DMS153 (cell line): ENCODE measurements around the gene IFT81.

Experiments used
- DNase-seq: peaks from one replicate; lab custom pipeline; 2025; lab: John Stamatoyannopoulos, UW

The IFT81 gene

DNA sequence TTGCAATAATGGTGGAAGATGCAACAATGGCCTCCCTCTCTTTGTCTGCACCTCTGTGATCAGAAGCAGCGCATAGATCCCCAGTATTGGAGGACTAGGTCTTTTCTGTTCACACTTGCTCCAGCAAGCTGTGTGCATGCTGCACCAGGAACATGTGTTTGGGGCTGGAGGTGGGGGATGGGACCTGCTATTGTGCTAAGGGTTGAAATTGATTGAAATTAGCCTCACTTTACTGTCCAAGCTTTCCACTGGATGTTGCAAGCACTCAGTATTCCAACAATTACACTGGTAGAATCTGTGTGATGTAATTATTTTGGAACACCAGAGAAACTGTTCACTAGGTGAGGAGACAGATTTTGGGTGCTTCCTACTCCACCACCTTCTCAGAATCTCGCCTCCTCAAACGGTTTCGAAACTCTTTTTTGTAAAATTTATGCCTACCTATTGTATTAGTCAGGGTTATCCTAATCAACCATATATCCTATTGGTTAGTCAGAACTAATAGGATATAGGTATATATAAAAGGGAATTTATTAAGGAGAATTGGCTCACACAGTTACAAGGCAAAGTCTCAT lies 35.6 kb downstream of the IFT81 start:
- DNase-seq, result no peak

DNA sequence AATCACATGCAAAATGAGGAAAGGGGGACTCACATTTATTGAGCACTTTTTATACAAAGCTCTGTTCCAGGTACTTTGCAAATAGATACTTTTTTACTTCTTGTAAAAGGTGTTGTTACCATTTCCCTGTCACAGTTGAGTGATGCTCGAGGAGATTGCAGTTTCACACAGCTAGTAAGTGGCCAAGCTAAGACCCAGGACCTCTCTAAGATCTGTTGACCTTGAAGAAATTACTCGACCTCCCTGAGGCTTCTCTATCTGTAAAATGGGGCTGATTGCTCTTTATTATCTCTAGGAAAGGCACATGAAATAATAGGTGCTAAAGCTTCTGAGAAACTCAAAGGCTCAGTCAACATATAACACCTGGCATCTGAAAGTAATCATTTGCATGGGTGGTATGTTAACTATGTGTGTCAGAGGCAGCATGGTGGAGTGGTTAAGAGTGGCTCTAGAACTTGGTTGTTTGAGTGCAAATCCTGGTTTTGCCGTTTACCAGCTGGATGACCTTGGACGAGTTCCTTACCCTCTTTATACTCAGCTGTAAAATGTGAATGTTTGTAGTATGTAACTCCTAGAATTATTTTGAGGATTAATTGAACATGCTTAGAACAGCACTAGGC lies 41.5 kb downstream of the IFT81 start:
- no peak for DNase-seq

DNA sequence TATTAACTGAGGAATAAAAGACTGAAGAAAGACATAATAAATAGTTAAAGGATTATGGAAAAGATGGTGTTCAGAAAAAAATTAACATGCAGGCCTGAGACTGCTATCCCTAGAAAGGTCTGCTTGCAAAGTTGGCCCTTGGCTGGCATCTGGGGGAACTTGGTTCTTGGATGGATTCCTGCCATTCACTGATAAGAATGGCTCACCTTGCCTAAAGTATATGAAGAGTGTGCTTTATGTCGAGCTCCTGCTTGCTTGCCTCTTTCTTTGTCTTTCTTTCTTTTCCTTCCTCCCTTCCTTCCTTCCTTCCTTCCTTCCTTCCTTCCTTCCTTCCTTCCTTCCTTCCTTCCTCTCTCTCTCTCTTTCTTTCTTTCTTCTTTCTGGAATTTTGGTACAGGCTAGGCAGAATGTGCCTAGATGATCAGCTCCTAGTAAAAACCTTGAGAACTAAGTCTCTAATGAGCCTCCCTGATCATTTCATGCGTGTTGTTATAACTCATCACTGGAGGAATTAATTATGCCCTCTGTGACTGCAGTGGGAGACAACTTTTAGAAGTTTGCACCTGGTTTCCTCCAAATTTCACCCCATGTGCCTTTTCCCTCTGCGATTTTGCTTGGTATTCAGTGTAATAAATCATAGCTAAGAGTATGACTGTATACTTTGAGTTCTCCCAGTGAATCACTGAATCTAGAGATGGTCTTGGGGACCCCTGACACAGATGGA lies 44.7 kb downstream of the IFT81 start:
- DNase-seq, result no peak

DNA sequence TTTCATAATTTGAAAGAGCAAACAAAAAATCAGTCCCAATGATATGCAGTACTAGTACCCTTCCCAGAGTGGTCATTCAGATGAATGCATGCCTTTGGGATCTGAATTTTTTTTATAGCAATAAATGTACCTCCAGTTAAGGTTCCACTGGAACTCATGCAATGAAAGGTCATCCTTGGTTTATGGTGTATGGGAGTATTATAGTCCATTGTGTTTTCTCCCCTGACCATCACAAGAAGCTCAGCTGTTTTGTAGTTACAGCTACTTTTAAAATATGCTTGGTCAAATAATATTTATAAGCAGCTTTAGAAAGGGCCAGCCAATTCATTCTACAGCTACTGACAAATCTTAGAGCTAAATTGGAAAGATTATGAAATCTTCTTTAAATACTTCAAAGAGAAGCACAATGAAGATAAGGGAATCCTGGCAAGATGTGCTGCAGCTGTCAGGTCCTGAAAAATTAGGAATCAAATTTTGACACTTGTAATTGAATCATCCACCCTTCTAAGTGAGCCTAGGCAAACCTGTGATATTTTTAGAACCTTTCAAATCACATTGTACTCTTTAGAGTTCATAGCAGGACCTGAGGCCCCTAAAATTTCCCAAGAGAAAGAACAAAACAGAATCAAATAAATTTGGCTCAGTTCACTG lies 46.5 kb downstream of the IFT81 start:
- DNase-seq, result no peak

DNA sequence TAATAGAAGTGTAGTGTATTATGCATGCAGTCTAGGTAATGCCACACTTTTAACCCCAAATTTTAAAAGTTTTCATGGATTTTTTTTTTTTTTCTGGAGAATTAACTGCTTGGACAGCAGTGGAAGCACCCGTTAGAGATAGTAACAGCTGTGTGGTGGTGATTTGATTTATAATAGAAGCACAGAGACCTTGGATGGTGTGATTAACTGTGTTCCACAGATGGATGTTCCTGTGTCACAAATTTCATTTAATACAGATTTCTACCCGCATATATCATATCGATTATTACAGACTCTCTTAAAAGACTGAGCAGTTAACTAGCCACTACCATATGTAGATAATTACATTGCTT lies 47.0 kb downstream of the IFT81 start:
- DNase-seq, result no peak

DNA sequence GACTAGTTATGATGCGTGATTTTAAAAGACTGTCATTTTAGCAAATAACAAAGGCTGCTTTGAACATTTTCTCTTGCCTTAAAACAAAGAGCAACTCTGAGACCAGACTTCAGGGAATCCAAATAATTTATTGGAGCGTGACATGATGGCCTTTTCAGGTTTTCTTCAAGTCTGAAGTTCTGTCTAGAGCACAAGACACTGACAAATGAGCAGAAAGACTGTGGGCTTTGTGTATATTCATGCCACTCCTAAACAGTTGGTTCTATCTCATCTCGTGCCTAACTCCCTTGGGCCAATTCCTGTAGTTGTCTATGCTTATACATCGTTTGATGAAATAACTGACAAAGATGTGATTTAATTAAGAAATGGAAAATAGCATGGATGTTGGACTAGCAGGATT lies 47.5 kb downstream of the IFT81 start:
- no peak for DNase-seq

DNA sequence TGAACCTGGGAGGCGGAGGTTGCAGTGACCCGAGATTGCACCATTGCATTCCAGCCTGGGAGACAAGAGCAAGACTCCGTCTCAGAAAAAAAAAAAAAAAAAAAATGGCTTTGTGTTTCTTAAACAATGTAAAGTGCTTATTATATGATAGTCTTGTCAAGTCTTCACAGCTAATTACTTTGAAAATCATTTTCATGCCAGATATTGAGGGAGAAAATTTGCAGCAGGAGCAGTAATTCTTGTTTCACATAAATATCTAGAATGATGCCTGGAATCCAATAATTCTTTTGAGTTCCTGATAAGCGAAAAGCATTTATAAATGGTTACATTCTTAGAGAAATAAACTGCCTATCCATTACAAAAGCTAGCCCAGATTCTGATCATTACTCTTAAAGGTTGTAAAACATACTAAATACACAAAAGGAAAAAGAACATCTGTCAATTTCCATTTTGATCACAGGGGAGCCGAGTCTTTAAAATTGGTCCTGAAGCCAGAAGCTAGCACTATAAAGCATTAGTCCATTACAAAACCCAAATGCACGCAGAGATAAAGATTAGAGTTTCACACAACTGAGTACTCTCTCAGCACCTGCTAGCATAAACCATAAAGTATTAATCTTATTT lies 50.3 kb downstream of the IFT81 start:
- DNase-seq, result no peak

DNA sequence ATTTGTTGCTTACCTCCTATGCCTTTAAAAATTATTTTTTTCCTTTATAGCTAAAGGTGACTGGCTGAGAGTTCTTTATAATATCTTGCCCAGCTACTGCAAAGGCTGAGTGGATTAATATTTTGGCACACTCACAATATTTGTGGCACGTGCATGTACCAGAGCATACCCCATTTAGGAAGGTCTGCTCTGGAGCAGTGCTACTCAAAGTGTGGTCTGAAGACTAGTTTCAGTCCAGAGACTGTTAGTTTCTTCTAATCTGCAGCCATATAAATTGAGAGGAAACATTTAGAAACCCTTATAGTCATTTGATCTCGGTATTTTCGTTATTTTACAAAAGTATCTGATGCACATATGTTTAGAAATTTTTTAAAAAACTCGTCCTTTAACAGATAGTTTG lies 51.0 kb downstream of the IFT81 start:
- DNase-seq, result no peak

DNA sequence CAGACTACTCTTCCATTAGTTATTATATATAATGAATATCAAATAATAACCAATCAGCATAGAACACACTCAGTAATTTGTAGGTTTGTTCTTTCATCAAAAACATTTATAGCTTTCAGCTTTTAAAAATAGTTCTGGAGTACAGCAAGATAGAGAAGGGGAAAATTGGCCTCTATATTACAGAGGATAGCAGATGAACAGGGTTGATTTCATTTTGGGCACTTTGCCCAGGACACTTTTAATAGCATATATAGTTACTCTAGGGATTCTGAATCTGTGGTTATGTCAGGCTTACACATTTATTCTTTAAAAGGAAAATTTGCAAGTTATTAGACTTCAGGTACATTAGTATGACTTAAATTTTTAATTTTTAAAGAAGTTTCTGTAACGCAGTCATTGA lies 52.6 kb downstream of the IFT81 start:
- no peak for DNase-seq

DNA sequence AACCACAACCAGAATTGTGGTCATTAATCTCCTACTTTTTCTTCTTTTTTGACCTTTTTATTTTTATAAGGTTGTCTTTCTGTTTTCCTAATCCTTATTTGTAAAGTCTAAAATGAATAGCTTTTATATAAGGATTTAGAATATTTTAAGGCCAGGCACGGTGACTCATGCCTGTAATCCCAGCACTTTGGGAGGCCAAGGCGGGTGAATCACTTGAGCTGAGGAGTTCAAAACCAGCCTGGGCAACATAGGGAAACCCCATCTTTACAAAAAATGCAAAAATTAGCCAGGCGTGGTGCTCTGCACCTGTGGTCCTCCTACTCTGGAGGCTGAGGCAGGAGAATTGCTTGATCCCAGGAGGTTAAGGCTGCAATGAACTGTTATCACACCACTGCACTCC lies 55.1 kb downstream of the IFT81 start:
- no peak for DNase-seq

DNA sequence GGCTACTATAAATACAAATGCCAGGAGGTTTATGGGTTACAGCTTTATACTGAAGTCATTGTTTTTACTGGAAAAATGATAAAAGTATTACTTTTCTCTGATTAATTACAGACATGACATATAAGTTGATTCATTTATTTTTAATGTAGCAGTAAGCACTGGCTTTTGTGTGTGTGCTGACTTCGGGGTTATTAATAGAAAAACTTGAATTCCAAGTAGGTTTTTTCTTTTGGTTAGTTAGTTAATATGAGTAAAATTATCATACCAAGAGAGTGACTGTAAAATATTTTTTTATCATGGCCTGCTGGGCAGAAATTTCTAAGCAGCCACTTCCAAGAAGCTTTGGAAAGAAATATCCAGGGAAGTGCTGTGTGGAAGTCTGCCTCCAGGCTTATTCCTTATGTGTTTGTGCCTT lies 56.4 kb downstream of the IFT81 start:
- no peak for DNase-seq

DNA sequence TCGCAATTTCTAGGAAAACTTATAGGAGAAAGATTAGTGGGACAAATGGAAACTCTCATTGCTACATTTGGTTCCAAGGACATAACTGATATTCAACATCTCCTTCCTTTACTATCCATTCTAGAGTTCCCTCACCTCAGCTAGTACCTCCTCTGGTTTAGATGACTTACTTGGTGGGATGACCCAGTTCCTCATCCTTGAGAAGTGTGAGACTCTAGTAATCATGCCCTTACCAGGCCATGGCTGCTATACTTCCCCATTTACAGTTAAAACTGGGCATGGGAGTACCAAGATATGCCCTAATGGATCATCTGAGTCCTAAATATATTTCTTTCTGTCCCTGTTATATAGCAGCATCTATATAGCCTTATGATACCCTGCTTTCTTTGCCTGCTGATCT lies 58.1 kb downstream of the IFT81 start:
- DNase-seq, result no peak

DNA sequence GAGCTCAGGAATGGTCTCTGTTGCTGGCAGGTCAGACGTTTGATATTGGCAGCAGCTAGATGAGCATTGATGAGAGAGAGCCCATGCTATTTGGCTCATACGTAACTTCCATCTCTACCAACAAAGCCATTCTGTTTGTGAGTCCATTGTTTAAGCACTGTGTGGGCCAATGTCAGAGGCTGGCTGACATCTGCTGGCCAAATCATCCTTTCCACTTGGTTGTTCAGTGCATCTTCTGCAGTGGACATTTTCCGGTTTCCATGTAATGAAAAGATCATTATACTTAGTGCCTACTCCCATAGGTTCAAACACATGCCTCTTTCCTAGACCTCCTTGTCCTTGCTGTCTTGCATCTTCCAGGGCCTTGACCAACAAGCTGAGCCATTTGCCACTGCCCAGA lies 59.2 kb downstream of the IFT81 start:
- DNase-seq, result no peak

DNA sequence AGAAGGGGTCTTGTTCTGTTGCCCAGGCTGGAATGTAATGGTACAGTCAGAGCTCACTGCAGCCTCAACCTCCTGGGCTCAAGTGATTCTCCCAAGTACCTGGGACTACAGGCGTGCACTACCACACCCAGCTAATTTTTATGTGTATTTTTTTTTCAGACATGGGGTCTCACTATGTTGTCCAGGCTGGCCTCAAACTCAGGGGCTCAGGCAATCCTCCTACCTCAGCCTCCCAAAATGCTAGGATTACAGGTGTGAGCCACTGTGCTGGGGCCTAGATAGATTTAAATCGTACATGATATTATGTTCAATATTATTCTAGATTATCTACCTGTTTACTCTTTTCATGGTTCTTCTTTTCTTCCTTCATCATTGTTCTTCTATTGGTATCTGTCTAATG lies 61.5 kb downstream of the IFT81 start:
- no peak for DNase-seq

DNA sequence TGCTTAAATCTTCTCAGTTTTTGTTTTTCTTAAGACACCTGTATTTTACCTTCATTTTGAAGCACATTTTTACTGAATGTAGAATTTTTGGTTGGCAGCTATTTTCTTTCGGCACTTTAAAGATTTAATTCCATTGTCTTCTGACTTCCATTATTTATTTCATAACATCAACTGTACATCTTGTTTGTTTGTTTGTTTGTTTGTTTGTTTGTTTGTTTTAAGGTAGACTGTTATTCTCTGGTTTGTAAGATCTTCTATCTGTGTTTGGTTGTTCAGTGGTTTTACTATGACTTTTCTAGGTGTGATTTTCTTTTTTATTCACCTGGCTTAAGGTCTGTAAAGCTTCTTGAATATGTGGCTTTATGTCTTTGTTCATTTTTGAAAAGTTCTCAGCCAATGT lies 61.9 kb downstream of the IFT81 start:
- DNase-seq, result no peak

DNA sequence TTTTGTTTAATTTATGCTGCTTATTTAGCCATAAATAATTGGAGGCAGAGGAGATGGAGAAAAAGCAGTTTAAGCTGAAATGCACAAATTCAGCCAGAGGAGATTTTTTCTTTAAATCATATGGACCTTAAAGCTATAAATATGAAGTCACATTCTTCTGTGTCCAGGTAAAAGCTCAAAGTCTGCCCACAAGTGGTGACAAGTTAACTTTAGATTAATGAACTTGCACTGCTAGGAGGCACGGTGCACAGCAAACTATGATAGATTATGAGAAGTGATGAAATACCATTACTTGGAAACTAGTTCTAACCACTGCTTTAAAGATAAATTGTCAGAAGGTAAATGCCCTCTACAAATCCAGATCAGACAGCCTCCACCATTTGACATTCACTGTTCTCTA lies 69.0 kb downstream of the IFT81 start:
- DNase-seq, result no peak

DNA sequence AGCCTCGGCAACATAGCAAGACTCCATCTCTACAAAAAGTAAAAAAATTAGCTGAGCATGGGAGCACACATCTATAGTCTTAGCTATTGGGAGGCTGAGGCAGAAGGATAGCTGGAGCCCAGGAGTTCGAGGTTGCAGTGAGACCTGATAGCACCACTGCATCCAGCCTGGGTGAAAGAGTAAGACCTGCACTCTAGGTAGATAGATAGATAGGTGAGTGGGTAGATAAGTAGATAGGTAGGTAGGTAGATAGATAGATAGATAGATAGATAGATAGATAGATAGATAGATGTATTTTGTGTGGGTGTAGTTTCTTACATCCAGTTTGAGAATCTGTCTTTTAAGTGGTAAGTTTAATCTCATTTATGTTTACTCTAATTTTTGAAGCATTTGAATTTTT lies 72.8 kb downstream of the IFT81 start:
- DNase-seq, result no peak

DNA sequence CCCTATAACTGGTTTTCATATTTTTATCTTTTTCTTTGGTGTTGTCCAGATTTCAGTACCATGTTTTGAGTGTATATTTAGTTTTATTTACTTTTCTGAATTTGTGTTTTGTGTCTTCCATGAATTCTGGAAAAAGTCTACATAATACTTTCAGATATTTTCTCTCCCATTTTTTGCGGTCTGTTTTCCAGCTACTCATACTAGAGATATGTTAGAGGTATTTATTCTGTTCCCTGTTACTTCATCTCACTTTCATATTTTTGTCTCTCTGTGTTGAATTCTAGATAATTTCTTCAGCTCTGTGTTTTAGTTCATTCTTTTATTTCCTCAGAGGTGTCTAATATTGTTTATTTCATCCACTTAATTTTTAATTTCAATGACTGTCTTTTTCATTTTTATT lies 74.2 kb downstream of the IFT81 start:
- DNase-seq, result no peak

DNA sequence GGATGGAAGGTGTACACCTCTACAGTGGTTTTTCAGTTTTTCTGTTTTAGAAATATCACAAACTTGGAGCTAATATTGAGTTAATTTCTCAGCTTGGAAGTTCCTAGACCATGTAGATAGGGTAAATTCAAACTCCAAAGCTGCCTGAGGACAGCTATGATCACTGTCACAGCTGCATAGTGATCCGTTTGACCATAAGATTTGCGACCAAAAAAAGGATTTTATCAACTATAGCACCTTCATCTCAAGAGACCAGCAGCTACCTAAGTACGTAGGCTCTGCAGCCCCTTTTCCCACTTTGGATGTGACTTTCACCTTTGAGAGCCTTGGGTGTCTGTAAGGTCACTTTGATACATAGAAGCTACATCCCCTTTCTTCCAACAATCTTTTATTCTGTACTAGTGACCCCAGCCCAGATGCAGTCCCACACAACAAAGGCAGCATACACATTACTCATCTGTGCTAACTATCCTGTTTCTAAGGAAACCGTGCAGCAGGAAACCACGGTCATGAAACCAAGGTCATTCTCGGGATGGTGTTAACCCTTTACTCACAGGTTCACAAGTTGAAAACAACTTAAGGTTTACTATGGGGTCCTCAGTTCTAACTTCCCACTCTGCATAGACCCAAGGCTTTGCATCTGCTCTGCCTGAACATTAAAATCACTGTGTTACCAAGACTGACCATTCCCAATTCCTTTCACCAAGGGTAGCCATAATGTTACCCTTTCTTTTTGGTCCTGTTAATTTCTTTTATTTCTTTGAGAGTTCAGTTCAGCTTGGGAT lies 75.4 kb downstream of the IFT81 start:
- no peak for DNase-seq

DNA sequence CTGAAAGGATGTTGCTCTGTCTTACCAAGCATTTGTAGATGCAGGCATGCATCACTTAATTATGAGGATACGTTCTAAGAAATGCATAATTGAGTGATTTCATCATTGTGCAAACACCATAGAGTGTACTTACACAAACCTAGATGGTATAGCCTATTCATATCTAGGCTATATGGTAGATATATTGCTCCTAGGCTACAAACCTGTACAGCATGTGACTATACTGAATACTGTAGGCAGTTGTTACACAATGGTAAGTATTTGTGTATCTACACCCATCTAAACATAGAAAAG lies 75.9 kb downstream of the IFT81 start:
- no peak for DNase-seq

DNA sequence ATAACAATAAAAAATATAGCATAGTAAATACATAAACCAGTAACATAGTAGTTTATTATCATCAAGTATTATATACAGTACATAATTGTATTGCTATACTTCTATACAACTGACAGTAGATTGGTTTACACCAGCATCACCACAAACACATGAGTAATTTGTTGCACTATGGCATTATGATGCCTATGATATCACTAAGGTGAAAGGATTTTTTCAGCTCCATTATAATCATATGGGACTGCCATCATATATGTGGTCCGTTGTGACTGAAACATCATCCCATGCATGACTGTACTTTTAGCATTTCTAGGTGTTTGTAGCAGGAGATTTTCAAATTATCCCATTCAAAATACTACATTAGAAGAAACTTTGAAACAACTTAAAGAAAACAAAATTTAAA lies 77.8 kb downstream of the IFT81 start:
- no peak for DNase-seq

DNA sequence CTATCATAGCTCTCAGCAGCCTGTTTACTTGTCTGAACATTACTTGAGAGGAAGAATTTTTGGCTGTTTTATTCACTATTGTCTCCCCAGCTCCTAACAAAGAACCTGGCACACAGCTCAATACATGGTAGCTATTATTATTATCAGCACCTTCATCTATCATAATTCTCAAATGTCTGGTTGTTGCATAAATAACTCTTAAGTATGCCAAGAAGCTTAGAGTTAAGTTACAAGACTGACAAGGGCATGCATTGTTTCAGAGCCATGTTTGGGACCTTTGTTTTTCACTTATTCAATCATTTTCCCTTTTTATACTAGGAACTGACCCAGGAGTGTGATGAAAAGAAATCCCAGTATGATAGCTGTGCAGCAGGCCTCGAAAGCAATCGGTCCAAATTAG lies 79.4 kb downstream of the IFT81 start:
- DNase-seq, result no peak
